IPS-18a (cell line): ENCODE data around the gene SEL1L.
"Not testable (repeated sequence)": the region's sequence is repeated elsewhere in the genome, so short reads cannot be mapped to it uniquely, and the experiment has no call there.

Experiments
- H3K27ac ChIP-seq: one replicate; pipeline ENCODE4 v1.5.1; 2013; ENCODE audit warnings: low read length
- H3K27me3 ChIP-seq: one replicate; pipeline ENCODE4 v1.6.1; 2013; ENCODE audit warnings: mild to moderate bottlenecking, low read length; ENCODE audit not compliant: control insufficient read depth, insufficient read depth
- H3K36me3 ChIP-seq: one replicate; pipeline ENCODE4 v1.6.1; 2013; ENCODE audit warnings: low read depth, low read length; ENCODE audit not compliant: control insufficient read depth
- H3K4me1 ChIP-seq: one replicate; pipeline ENCODE4 v1.6.1; 2013; ENCODE audit warnings: low read depth, low read length; ENCODE audit not compliant: control insufficient read depth
- H3K4me3 ChIP-seq: one replicate; pipeline ENCODE4 v1.5.1; 2013; ENCODE audit warnings: low read length
- H3K9ac ChIP-seq: one replicate; pipeline ENCODE4 v1.6.1; 2013; ENCODE audit warnings: mild to moderate bottlenecking, low read length, moderate library complexity
- H3K9me3 ChIP-seq: one replicate; pipeline ENCODE4 v1.6.1; 2013; ENCODE audit warnings: low read depth, low read length; ENCODE audit not compliant: control insufficient read depth

Gene SEL1L

DNA sequence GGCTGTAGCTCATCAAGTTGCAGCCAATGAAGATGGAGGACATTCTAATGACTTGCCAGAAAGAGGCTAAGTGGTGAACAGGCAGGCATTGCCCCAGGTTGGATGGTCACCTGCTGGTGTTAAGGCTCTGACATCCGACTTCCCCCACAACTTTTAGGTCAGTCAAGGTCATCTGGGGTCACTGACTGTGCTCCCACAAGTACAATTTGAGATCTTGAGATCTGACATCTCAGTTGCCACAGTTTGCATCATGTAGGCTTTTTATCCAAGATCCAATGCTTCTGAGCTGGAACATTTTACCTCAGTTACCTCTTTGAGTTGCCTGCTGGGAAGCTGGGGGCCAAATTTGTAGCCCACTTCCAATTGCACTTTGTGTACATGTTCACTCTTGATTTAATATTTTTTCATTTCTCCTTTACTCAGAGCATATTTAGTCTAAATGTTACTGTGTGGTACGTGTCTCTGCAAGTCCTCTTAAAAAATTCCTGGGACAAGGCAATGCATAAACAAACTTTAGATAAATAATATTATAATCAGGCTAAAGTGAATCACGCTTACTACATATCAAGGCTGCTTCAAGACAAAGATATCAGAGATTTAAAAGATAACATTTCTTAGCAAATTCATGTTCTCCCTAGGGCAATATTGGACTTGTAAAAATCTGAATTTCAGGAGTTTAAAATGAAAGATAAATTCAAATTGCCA, 61.4 kb downstream of the SEL1L start:
- Histone ChIP-seq H3K27ac (no peak overlapping the region), H3K9ac (no peak overlapping the region), H3K36me3 (peaks cover 6% of the 10 kb centered on the region), H3K9me3 (no peaks in the 10 kb centered on the region), H3K4me3 (no peak overlapping the region), H3K27me3 (no peaks in the 10 kb centered on the region), H3K4me1 (no peaks in the 10 kb centered on the region)

DNA sequence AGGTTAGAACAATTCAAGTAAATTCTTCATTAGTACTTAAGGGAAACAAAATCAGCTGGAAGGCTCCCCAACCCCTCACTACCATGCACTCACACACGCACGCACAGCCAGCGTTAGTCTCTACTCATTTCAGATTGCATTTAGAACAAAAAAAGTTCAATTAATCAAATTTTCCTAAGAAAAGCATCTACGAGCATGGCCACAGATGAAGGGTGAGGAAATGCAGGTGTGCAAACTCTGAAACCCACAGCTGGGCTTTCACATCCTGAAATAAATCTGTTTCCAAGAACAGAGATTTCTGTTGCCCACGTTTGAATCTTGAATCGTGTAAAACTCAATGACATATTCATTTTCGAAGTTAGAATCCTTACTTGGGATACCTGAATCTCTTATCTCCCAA, 62.6 kb downstream of the SEL1L start:
- Histone ChIP-seq H3K27me3 (no peaks in the 10 kb centered on the region), H3K9ac (no peak overlapping the region), H3K4me1 (no peaks in the 10 kb centered on the region), H3K4me3 (no peak overlapping the region), H3K36me3 (no peaks in the 10 kb centered on the region), H3K9me3 (no peaks in the 10 kb centered on the region), H3K27ac (no peak overlapping the region)

DNA sequence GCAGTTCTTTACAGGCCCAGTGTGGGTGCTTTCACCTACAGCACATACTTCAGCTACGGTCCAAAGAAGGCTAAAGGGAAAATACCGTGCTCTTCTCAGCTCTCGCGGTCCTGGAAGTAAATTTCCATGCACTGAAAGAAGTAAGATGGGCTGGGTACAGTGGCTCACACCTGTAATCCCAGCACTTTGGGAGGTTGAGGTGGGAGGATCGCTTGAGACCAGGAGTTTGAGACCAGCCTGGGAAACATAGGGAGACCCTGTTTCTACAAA, 63.2 kb downstream of the SEL1L start:
- H3K9ac ChIP-seq, H3K27me3 ChIP-seq, H3K9me3 ChIP-seq, H3K36me3 ChIP-seq, H3K27ac ChIP-seq, H3K4me3 ChIP-seq, H3K4me1 ChIP-seq: not testable (repeated sequence)

DNA sequence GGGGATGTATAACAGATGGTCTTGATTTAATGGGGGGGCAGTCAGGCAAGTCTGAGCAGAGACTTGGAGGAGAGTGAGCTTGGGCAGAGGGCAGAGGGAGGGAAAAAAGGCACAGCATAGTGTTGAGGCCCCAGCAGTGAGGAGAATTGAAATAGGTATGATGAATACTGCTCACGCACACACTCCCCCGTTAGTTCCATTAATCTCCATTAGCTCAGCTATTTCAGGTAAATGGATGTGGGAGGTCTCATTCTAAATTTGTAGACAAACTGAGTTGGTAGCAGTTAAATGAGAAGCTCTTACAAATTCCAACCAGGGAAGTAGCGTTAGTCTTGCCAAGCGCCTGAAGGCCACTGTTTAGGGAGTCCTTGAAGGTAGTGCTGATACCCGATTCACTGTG, 66.8 kb downstream of the SEL1L start:
- no peak overlapping the region for H3K9ac ChIP-seq
- no peaks in the 10 kb centered on the region for H3K9me3 ChIP-seq
- H3K27me3 ChIP-seq: no peaks in the 10 kb centered on the region
- H3K4me3 ChIP-seq: no peak overlapping the region
- no peaks in the 10 kb centered on the region for H3K36me3 ChIP-seq
- H3K4me1 ChIP-seq: no peaks in the 10 kb centered on the region
- H3K27ac ChIP-seq: no peak overlapping the region

DNA sequence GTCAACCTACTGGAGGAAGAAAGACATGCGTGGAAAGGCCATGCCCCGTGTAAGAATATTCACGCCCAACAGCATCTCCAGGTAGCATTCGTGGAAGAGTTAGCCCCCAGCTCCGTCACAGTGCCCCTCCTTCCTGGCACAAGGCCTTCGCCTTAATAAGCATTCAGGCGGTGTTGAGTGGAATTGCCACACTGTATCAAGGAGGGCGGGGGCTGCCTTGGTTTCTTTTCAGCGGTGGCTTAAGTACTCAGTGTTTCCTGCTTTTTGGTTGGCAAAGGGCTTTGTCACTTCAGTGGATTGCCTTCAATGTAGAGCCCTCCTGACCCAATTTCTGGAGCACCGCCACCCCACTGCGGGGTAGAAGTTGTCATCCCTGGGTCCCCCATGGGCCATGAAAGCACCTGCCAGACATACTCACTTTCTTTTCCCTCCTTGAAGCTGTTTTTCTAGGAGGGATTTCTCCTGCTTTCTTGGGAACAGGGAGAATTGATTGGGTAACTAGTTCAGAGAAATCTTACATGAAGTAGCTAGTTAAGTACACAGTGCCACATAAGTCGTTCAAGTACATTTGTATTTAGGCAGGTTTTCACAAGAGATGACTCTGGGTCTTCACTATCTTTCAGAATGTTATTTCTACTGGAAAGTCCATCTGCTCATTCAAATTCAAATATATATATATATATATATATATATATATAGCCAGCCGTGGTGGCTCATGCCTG, 68.0 kb downstream of the SEL1L start:
- H3K27ac ChIP-seq: no peak overlapping the region

DNA sequence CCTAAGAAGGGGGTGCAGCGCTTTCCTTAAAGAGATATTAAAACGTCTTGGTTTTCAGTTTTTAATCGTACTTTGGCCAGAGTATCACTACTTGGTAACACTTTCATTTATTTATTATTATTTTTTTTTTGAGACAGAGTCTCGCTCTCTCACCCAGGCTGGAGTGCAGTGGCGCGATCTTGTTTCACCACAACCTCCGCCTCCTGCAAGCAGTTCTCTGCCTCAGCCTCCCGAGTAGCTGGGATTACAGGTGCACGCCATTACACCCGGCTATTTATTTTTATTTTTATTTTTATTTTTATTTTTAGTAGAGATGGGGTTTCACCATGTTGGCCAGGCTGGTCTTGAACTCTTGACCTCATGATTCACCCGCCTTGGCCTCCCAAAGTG, 68.7 kb downstream of the SEL1L start:
- not testable (repeated sequence) for H3K4me1 ChIP-seq, H3K27ac ChIP-seq, H3K4me3 ChIP-seq

More for the DNA sequence above, 68.0 kb downstream of the SEL1L start:
- H3K27me3 ChIP-seq: no peaks in the 10 kb centered on the region
- no peaks in the 10 kb centered on the region for H3K36me3 ChIP-seq
- H3K9me3 ChIP-seq: no peaks in the 10 kb centered on the region
- no peak overlapping the region for H3K9ac ChIP-seq
- H3K4me1 ChIP-seq: no peaks in the 10 kb centered on the region
- no peak overlapping the region for H3K4me3 ChIP-seq

DNA sequence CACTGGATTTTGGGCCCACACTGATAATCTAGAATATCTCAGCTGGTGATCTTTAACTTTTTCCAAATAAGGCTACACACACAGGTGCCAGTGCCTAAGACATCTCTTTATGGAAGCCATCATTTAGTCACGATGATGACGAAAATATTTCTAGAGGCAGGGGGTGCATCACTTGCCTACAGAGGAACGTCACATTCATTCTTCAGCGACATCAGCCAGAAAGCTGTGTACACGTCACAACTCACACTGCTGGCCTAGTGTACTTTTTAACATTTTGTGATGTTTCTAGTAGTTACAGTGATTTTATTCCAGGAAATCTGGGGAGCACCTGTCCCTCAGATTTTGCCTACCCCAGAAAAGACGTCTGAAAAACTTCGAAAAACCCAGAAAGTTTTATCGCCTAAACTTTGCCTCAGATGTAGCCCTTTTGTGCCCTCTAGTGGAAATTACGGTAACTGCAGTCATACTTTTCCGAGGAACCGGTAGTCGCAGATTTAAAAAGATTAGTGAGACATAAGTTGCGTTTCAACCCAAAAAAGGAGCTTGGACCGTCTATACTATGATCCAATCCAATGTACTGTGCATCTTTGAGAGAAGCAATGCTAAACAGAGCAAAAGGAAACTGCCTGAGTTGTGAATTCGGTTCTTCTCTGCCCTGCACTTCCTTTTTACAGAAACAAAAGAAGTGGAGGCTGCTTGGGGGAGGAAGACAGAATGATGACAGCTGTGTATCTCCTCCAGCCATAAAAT, 69.2 kb downstream of the SEL1L start:
- Histone ChIP-seq H3K4me3 (peak overlapping the region; percentile 48), H3K4me1 (no peaks in the 10 kb centered on the region), H3K27me3 (no peaks in the 10 kb centered on the region), H3K27ac (no peak overlapping the region), H3K36me3 (no peaks in the 10 kb centered on the region), H3K9ac (peak overlapping the region; percentile 10), H3K9me3 (no peaks in the 10 kb centered on the region)

More for the DNA sequence above, 68.7 kb downstream of the SEL1L start:
- H3K9me3 ChIP-seq, H3K36me3 ChIP-seq, H3K27me3 ChIP-seq: not testable (repeated sequence)
- peak overlapping the region; percentile 10 for H3K9ac ChIP-seq

DNA sequence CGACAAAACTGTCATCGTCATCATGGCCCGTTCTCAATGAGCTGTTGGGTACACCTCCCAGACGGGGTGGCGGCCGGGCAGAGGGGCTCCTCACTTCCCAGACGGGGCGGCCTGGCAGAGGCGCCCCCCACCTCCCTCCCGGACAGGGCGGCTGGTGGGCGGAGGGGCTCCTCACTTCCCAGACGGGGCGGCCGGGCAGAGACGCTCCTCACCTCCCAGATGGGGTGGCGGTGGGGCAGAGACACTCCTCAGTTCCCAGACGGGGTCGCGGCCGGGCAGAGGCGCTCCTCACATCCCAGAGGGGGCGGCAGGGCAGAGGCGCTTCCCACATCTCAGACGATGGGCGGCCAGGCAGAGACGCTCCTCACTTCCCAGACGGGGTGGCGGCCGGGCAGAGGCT, 71.3 kb downstream of the SEL1L start:
- not testable (repeated sequence) for H3K4me1 ChIP-seq, H3K9ac ChIP-seq, H3K9me3 ChIP-seq, H3K27ac ChIP-seq, H3K4me3 ChIP-seq, H3K27me3 ChIP-seq, H3K36me3 ChIP-seq

DNA sequence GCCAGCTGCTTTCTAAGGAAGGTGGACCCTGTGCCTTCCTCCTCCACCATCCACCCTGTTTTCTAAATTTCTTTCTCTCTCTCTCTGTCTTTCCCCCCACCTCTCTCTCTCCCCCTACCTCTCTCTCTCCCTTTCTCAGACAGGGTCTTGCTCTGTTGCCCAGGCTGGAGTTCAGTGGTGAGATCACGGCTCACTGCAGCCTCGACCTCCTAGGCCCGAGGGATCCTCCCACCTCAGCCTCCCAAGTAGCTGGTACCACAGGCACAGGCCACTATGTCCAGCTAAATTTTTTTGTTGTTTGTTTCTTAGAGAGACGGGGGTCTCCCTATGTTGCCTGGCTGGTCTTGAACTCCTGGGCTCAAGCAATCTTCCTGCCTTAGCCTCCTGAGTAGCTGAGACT, 73.7 kb downstream of the SEL1L start:
- Histone ChIP-seq H3K4me3 (no peak overlapping the region), H3K4me1 (no peaks in the 10 kb centered on the region), H3K27me3 (no peaks in the 10 kb centered on the region), H3K9me3 (no peaks in the 10 kb centered on the region), H3K9ac (no peak overlapping the region), H3K27ac (no peak overlapping the region), H3K36me3 (no peaks in the 10 kb centered on the region)

DNA sequence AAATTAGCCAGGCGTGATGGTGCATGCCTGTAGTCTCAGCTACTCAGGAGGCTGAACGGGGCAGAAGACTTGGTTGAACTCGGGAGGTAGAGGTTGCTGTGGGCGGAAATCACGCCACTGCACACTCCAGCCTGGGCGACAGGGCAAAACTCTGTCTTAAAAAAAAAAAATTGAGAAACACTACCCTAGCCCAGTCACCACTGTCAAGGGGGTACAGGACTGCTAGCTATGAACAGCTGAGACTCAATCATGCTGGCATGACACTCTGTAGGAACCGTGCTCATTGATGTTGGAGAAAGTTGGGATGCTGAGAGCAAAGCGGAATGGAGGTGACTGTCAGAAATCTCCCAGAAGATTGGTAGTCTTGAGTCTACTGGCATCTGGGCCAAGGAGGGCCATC, 75.3 kb downstream of the SEL1L start:
- H3K27ac ChIP-seq: no peak overlapping the region
- H3K36me3 ChIP-seq: no peaks in the 10 kb centered on the region

DNA sequence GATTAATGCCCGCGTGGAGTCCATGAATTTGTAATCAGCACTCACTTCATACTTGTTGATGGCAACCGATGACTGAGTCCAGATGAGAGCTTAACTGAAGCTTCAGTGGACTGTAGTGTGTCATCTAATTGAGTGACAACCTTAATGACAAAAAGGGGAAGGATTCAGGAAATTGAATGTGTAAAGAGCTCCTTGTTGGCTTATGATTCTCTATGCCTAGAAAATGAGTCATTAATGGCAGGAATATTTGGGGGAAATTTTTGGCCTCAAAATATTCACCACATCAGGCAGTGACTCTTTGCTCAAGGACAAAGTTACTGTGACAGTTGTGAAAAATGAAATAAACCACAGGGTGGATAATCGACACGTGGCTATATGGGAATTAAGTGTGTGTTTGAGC, 78.3 kb downstream of the SEL1L start:
- Histone ChIP-seq H3K9ac (no peak overlapping the region), H3K36me3 (no peaks in the 10 kb centered on the region), H3K27me3 (no peaks in the 10 kb centered on the region), H3K9me3 (no peaks in the 10 kb centered on the region), H3K4me1 (peaks cover under 1% of the 10 kb centered on the region), H3K27ac (no peak overlapping the region), H3K4me3 (no peak overlapping the region)

More for the DNA sequence above, 75.3 kb downstream of the SEL1L start:
- Histone ChIP-seq H3K27me3 (no peaks in the 10 kb centered on the region), H3K9me3 (no peaks in the 10 kb centered on the region), H3K9ac (no peak overlapping the region), H3K4me3 (no peak overlapping the region), H3K4me1 (no peaks in the 10 kb centered on the region)
